Uterus (tissue), 4 donors: Measurements from ENCODE around the gene SLC25A21. TPM values are rescaled to one million over a fixed set of nuclear protein-coding genes. Genes with fewer than 3 reads are reported as not detected.

Experiments
- DNase-seq, 2 donors: peaks; one replicate each; pipeline ENCODE4 v3.0.0-alpha.2; 2019 to 2020
- H3K27ac ChIP-seq, 2 donors: fragments of 200-600 bp; sonication (generic); 1 replicate in 1 of 2; 2 replicates in 1 of 2; pipeline ENCODE4 v1.5.1; 2016 to 2018
- H3K27me3 ChIP-seq, 2 donors: fragments of 200-600 bp; sonication (generic); one replicate each; pipeline ENCODE4 v1.5.1; 2018 to 2019; ENCODE audit warnings: control low read depth in 1 of 2
- H3K36me3 ChIP-seq, 2 donors: fragments of 200-600 bp; sonication (generic); one replicate each; pipeline ENCODE4 v1.5.1; 2019; ENCODE audit warnings: control low read depth in 1 of 2
- H3K4me1 ChIP-seq, 2 donors: fragments of 200-600 bp; sonication (generic); one replicate each; pipeline ENCODE4 v1.5.1; 2018 to 2019; ENCODE audit warnings: control low read depth in 1 of 2
- H3K4me3 ChIP-seq, 2 donors: fragments of 200-600 bp; sonication (generic); 1 replicate in 1 of 2; 2 replicates in 1 of 2; pipeline ENCODE4 v1.5.1; 2018 to 2019; ENCODE audit warnings: mild to moderate bottlenecking in 1 of 2
- H3K9me3 ChIP-seq, 2 donors: fragments of 200-600 bp; sonication (generic); one replicate each; pipeline ENCODE4 v1.5.1; 2019; ENCODE audit warnings: control low read depth in 1 of 2
- CTCF ChIP-seq, 4 experiments: fragments of 200-600 bp in 2 of 4; fragments of 450-650 bp in 2 of 4; sonication (generic) in 2 of 4; IDR thresholded peaks; one replicate each; pipeline ENCODE4 v1.5.1; 2016 to 2019; ENCODE audit warnings: antibody characterized with exemption in 4 of 4, mild to moderate bottlenecking in 2 of 4, moderate library complexity in 1 of 4
- POLR2A ChIP-seq, 2 donors: fragments of 450-650 bp; IDR thresholded peaks; one replicate each; pipeline ENCODE4 v1.6.1; 2016; ENCODE audit warnings: antibody characterized with exemption in 2 of 2, mild to moderate bottlenecking in 1 of 2, moderate library complexity in 1 of 2
- intact Hi-C: fragments of 100-400 bp; cut with DNase I; formaldehyde crosslinking; loops from one replicate; pipeline ENCODE4 v1.15.1; 2023; ENCODE audit warnings: low total_unique reads
- total RNA-seq, 4 donors: library from RNA; depleted of rRNA in 3 of 4; stranded (reverse); fragments of >200 nt in 3 of 4; gene quantifications; one replicate each; pipeline versions ENCODE4 v1.1.0 to v1.2.4, GENCODE V29; 2014 to 2023
- donor health status: DM: yes; HTN: yes; CAD: no.

Gene SLC25A21
- total RNA-seq, 4 donors from 2014 or later = under 0.01 to 3.0 (median 2.0) TPM; not detected in 1

- intact Hi-C loops = no loop called here
- TF ChIP-seq POLR2A (IDR thresholded peaks at IDR 0.05) = no peak
- no peak for TF ChIP-seq CTCF (IDR thresholded peaks at IDR 0.05)
- Histone ChIP-seq H3K27me3 (peaks cover 13 to 94% of the 10 kb centered on the region in 2 donors), H3K36me3 (no peaks in the 10 kb centered on the region), H3K4me3 (no peak overlapping the region), H3K9me3 (no peaks in the 10 kb centered on the region), H3K27ac (no peak overlapping the region), H3K4me1 (peaks cover 0 to 16% of the 10 kb centered on the region in 2 donors)
- DNase-seq = no peak
These were observed 509.6 kb downstream of the SLC25A21 start for GRCh38 chr14:36662543-36663403.

- intact Hi-C loops = no loop called here
- no peak for DNase-seq
- no peaks in the 10 kb centered on the region for H3K9me3 ChIP-seq
- no peak overlapping the region for H3K27ac ChIP-seq
- H3K4me3 ChIP-seq = peak overlapping the region in 1 of 2 donors; percentile 29
- H3K27me3 ChIP-seq = peaks cover 13 to 89% of the 10 kb centered on the region in 2 donors
- no peaks in the 10 kb centered on the region for H3K36me3 ChIP-seq
- peaks cover 0 to 16% of the 10 kb centered on the region in 2 donors for H3K4me1 ChIP-seq
- TF ChIP-seq POLR2A (IDR thresholded peaks at IDR 0.05) = no peak
- no peak for TF ChIP-seq CTCF (IDR thresholded peaks at IDR 0.05)
These were observed 510.2 kb downstream of the SLC25A21 start for GRCh38 chr14:36662258-36662542.

- Histone ChIP-seq H3K36me3 (no peaks in the 10 kb centered on the region), H3K4me1 (peaks cover 0 to 16% of the 10 kb centered on the region in 2 donors), H3K4me3 (peak within 1 kb of the TSS in 1 of 2 donors; percentile 29), H3K27ac (no peak within 1 kb of the TSS), H3K27me3 (peaks cover 13 to 91% of the 10 kb centered on the region in 2 donors), H3K9me3 (no peaks in the 10 kb centered on the region)
- peak in 1 of 2 donors; percentile 62 for DNase-seq
- intact Hi-C loops = no loop called here
- TF ChIP-seq CTCF (IDR thresholded peaks at IDR 0.05) = no peak
These were observed 510.7 kb downstream of the SLC25A21 start, which contains the start of gene PAX9 for GRCh38 chr14:36661506-36662257. PAX9 (plus strand) TSS chr14:36661860; CDS start chr14:36662090, 230 bp downstream.

- Histone ChIP-seq H3K4me3 (no peak overlapping the region), H3K9me3 (no peaks in the 10 kb centered on the region), H3K36me3 (no peaks in the 10 kb centered on the region), H3K27ac (no peak overlapping the region), H3K27me3 (peaks cover 13 to 90% of the 10 kb centered on the region in 2 donors), H3K4me1 (peaks cover 0 to 16% of the 10 kb centered on the region in 2 donors)
- no peak for DNase-seq
- intact Hi-C loops = no loop called here
- no peak for TF ChIP-seq CTCF (IDR thresholded peaks at IDR 0.05)
- TF ChIP-seq POLR2A (IDR thresholded peaks at IDR 0.05) = no peak
These were observed 511.5 kb downstream of the SLC25A21 start for GRCh38 chr14:36660736-36661505.
